ENCODE results near the gene TXNRD1. TPM values are rescaled to one million over a fixed set of nuclear protein-coding genes. Genes with fewer than 3 reads are reported as not detected.
"Not testable (repeated sequence)": the region's sequence is repeated elsewhere in the genome, so short reads cannot be mapped to it uniquely, and the experiment has no call there.

Gene TXNRD1
- total RNA-seq, 1 donor: 502 TPM

GRCh38 chr12:104323899-104324298 is 108.3 kb downstream of the TXNRD1 start:
- TF ChIP-seq, protein P1, sequence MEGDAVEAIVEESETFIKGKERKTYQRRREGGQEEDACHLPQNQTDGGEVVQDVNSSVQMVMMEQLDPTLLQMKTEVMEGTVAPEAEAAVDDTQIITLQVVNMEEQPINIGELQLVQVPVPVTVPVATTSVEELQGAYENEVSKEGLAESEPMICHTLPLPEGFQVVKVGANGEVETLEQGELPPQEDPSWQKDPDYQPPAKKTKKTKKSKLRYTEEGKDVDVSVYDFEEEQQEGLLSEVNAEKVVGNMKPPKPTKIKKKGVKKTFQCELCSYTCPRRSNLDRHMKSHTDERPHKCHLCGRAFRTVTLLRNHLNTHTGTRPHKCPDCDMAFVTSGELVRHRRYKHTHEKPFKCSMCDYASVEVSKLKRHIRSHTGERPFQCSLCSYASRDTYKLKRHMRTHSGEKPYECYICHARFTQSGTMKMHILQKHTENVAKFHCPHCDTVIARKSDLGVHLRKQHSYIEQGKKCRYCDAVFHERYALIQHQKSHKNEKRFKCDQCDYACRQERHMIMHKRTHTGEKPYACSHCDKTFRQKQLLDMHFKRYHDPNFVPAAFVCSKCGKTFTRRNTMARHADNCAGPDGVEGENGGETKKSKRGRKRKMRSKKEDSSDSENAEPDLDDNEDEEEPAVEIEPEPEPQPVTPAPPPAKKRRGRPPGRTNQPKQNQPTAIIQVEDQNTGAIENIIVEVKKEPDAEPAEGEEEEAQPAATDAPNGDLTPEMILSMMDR (IDR thresholded peaks at IDR 0.05; ENCODE audit: extremely low read depth, low read depth, low read length): no peak
- Histone ChIP-seq H3K79me2 (ENCODE audit: insufficient read depth, low read length) (peaks cover 40% of the 10 kb centered on the region), H3K36me3 (ENCODE audit: insufficient read depth, low read length) (peaks cover 89% of the 10 kb centered on the region)

GRCh38 chr12:104328278-104328677 is 112.7 kb downstream of the TXNRD1 start:
- not testable (repeated sequence) for H2AFZ ChIP-seq (ENCODE audit: low read length); H3K27me3 ChIP-seq (ENCODE audit: insufficient read depth, low read length); H4K20me1 ChIP-seq (ENCODE audit: insufficient read depth, low read length); H3K4me2 ChIP-seq (ENCODE audit: insufficient read depth, low read length); H3K4me3 ChIP-seq (ENCODE audit: insufficient read depth, low read length); H3K9me3 ChIP-seq (ENCODE audit: low read depth, low read length); H3K27ac ChIP-seq (ENCODE audit: low read depth, low read length); DNase-seq (ENCODE audit: insufficient read length, low spot score, missing footprints); H3K4me1 ChIP-seq (ENCODE audit: insufficient read depth, low read length)
- Histone ChIP-seq H3K36me3 (ENCODE audit: insufficient read depth, low read length) (peaks cover 88% of the 10 kb centered on the region), H3K79me2 (ENCODE audit: insufficient read depth, low read length) (peaks cover 16% of the 10 kb centered on the region)

More at GRCh38 chr12:104323899-104324298, 108.3 kb downstream of the TXNRD1 start:
- H3K27ac ChIP-seq (ENCODE audit: low read depth, low read length): no peak overlapping the region
- no peak overlapping the region for H3K4me2 ChIP-seq (ENCODE audit: insufficient read depth, low read length)
- H3K4me3 ChIP-seq (ENCODE audit: insufficient read depth, low read length): no peak overlapping the region
- no peaks in the 10 kb centered on the region for H3K27me3 ChIP-seq (ENCODE audit: insufficient read depth, low read length)
- DNase-seq (ENCODE audit: insufficient read length, low spot score, missing footprints): peak; percentile 52
- H3K4me1 ChIP-seq (ENCODE audit: insufficient read depth, low read length): no peaks in the 10 kb centered on the region
- H2AFZ ChIP-seq (ENCODE audit: low read length): no peak overlapping the region
- H3K9me3 ChIP-seq (ENCODE audit: low read depth, low read length): no peaks in the 10 kb centered on the region
- peaks cover 18% of the 10 kb centered on the region for H4K20me1 ChIP-seq (ENCODE audit: insufficient read depth, low read length)

DNA sequence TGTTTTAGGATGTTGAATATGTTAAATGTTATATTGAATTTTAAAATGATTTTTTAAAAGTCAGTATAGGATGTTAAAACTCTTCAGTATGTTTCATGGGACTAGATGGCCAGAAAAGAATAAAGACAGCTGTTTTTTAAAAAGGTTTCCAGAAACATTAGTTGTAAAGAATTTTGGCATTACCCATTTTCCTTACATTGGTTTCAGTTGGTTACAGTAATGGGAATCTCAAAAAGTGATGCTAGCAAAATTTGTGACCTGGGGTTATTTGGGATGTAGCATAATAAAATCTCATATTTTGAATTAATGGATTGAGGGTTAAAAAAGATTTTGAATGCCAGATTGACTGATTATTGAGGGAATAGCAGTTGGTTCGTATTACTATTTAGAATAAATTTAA is 113.2 kb downstream of the TXNRD1 start:
- TF ChIP-seq, protein P1 (IDR thresholded peaks at IDR 0.05; ENCODE audit: extremely low read depth, low read depth, low read length): no peak
- H3K4me1 ChIP-seq (ENCODE audit: insufficient read depth, low read length): no peaks in the 10 kb centered on the region
- H3K4me2 ChIP-seq (ENCODE audit: insufficient read depth, low read length): no peak overlapping the region
- no peak overlapping the region for H3K27ac ChIP-seq (ENCODE audit: low read depth, low read length)
- no peak for DNase-seq (ENCODE audit: insufficient read length, low spot score, missing footprints)
- H3K4me3 ChIP-seq (ENCODE audit: insufficient read depth, low read length): no peak overlapping the region
- H2AFZ ChIP-seq (ENCODE audit: low read length): no peak overlapping the region
- H3K9me3 ChIP-seq (ENCODE audit: low read depth, low read length): no peaks in the 10 kb centered on the region
- H3K27me3 ChIP-seq (ENCODE audit: insufficient read depth, low read length): no peaks in the 10 kb centered on the region
- peaks cover 11% of the 10 kb centered on the region for H4K20me1 ChIP-seq (ENCODE audit: insufficient read depth, low read length)
- H3K36me3 ChIP-seq (ENCODE audit: insufficient read depth, low read length): peaks cover 91% of the 10 kb centered on the region
- H3K79me2 ChIP-seq (ENCODE audit: insufficient read depth, low read length): peaks cover 16% of the 10 kb centered on the region

DNA sequence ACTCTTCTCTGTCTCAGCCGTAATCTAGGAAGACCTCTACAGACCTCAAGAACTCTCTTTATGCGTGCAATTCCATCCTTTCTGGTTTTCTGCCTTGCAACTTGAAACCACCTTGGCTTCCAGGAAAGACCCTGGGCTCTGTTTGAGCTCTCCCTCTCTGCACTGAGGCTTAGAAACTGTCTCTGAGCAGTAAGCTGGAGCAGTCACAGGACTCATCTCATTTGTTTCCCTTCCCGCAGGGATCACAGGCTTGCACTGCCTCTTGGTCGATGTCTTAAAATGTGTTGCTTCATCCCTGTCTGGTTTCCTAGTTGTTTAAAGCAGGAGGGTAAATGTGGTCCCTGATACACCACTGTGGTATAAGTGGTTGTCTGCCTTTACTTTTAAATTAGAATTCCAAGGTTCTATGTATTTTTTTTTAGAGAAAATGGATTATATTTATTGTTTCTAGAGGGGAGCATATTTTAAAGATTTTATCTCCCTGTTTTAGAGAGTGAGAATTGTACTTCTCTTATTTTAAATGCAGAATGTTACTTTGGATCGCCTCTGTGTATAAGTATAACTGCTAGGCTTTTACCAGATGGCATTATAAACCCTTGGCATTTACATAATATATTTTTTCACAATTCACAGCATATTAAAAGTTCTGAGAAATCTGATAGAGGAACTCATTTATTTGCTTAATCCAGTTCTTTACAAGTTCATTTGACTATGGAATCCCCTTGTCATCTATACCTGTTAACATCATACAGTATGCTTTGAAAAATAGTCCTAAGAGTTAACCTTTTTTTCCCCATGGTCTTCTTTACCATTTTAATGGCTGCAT is 114.3 kb downstream of the TXNRD1 start:
- Histone ChIP-seq H3K9me3 (ENCODE audit: low read depth, low read length) (no peaks in the 10 kb centered on the region), H3K27me3 (ENCODE audit: insufficient read depth, low read length) (no peaks in the 10 kb centered on the region), H3K4me1 (ENCODE audit: insufficient read depth, low read length) (no peaks in the 10 kb centered on the region), H3K4me3 (ENCODE audit: insufficient read depth, low read length) (no peak overlapping the region), H3K79me2 (ENCODE audit: insufficient read depth, low read length) (peaks cover 12% of the 10 kb centered on the region), H3K27ac (ENCODE audit: low read depth, low read length) (no peak overlapping the region), H2AFZ (ENCODE audit: low read length) (no peak overlapping the region), H3K4me2 (ENCODE audit: insufficient read depth, low read length) (no peak overlapping the region), H4K20me1 (ENCODE audit: insufficient read depth, low read length) (peaks cover 19% of the 10 kb centered on the region), H3K36me3 (ENCODE audit: insufficient read depth, low read length) (peaks cover 93% of the 10 kb centered on the region)
- TF ChIP-seq, protein P1 (IDR thresholded peaks at IDR 0.05; ENCODE audit: extremely low read depth, low read depth, low read length): no peak
- no peak for DNase-seq (ENCODE audit: insufficient read length, low spot score, missing footprints)

All from osteoblast (primary cell).